Nephron progenitor cell (in vitro differentiated cells): Measurements from ENCODE around the gene KCTD20.

ENCODE experiments used
- DNase-seq: peaks from one replicate; pipeline ENCODE4 v3.0.0; 2021
- H3K27ac Mint-ChIP-seq: 2 replicates; pipeline ENCODE4 v1.8.0; 2021; ENCODE audit warnings: mild to moderate bottlenecking, moderate library complexity, mixed read lengths
- H3K27me3 Mint-ChIP-seq: 2 replicates; pipeline ENCODE4 v1.8.0; 2021; ENCODE audit warnings: mild to moderate bottlenecking, low read depth, mixed read lengths; ENCODE audit not compliant: poor library complexity
- H3K36me3 Mint-ChIP-seq: 2 replicates; pipeline ENCODE4 v1.8.0; 2021; ENCODE audit warnings: low read depth, mixed read lengths
- H3K4me1 Mint-ChIP-seq: 2 replicates; pipeline ENCODE4 v1.8.0; 2021; ENCODE audit warnings: mixed read lengths
- H3K4me3 Mint-ChIP-seq: 2 replicates; pipeline ENCODE4 v1.8.0; 2021; ENCODE audit warnings: mild to moderate bottlenecking, moderate library complexity, mixed read lengths
- H3K9me3 Mint-ChIP-seq: 2 replicates; pipeline ENCODE4 v1.8.0; 2021; ENCODE audit warnings: mild to moderate bottlenecking, moderate library complexity, mixed read lengths
- TF ChIP-seq, protein P1 (sequence below): fragments of 200-600 bp; sonication (generic); IDR thresholded peaks from 2 replicates; pipeline ENCODE4 v1.5.0; 2021; ENCODE audit warnings: antibody characterized with exemption

The KCTD20 gene

DNA sequence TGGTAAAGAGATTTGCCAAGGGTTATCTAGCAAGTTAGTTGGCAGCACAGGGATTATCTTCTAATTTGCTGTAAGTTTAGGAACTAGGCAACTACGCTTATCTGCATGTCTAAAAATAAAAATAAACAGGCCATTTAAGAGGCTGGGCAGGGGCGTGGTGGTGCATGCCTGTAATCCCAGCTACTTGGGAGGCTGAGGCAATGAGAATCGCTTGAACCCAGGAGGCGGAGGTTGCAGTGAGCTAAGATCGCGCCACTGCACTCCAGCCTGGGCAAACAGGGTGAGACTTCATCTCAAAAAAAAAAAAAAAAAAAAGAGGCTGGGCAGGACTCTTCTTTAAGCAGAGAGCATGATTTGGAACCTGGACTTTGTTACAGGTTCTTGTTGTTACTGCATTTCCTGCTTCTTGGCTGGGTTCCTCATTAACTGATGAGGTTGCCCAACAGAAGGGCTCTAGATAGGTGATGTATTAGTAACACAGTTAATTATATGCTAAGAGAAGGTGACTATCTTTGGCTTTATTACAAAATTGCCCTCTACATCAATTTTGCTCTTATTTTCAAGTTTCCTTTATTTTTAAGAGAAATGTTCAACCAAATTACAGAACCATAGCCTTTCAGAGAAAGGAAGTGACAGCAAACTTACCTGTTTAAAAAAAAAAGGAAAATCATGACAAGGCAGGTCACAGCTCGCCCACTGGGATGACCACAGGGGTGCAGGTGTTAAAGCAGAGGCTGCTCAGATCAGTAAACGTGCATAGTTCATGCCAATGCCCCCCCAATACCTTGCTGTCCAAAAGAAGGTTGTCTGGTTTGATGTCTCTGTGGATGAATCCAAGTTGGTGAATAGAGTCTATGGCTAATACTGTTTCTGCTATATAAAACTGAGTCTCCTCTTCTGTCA is 72.0 kb downstream of the KCTD20 start:
- peaks cover 8% of the 10 kb centered on the region for H3K9me3 Mint-ChIP-seq
- peaks cover 67% of the 10 kb centered on the region for H3K36me3 Mint-ChIP-seq
- no peaks in the 10 kb centered on the region for H3K27me3 Mint-ChIP-seq
- TF ChIP-seq, protein P1, sequence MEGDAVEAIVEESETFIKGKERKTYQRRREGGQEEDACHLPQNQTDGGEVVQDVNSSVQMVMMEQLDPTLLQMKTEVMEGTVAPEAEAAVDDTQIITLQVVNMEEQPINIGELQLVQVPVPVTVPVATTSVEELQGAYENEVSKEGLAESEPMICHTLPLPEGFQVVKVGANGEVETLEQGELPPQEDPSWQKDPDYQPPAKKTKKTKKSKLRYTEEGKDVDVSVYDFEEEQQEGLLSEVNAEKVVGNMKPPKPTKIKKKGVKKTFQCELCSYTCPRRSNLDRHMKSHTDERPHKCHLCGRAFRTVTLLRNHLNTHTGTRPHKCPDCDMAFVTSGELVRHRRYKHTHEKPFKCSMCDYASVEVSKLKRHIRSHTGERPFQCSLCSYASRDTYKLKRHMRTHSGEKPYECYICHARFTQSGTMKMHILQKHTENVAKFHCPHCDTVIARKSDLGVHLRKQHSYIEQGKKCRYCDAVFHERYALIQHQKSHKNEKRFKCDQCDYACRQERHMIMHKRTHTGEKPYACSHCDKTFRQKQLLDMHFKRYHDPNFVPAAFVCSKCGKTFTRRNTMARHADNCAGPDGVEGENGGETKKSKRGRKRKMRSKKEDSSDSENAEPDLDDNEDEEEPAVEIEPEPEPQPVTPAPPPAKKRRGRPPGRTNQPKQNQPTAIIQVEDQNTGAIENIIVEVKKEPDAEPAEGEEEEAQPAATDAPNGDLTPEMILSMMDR: no peak
- no peak for DNase-seq
- no peaks in the 10 kb centered on the region for H3K4me1 Mint-ChIP-seq
- H3K27ac Mint-ChIP-seq: no peak overlapping the region
- H3K4me3 Mint-ChIP-seq: no peak overlapping the region

DNA sequence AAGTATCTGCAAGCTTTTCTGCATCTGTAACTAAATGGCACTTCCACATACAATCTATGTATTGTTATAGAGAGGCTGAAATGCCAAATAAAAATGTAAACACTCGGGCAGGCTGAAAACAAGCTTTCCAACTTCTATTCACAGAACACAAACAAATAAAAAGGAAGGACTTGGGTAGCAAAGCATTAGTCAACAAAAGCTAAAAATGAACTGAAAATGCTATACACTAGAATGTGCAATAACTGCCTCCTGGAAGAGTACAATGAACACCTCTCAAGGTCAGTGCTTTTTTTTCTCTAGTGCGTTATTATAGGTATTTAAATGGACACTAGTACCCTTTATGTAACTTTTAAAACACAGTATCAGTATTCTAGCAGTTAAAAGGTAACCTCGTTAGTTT is 73.0 kb downstream of the KCTD20 start:
- no peaks in the 10 kb centered on the region for H3K4me1 Mint-ChIP-seq
- peaks cover 64% of the 10 kb centered on the region for H3K36me3 Mint-ChIP-seq
- H3K4me3 Mint-ChIP-seq: no peak overlapping the region
- TF ChIP-seq, protein P1: no peak
- no peak for DNase-seq
- H3K27me3 Mint-ChIP-seq: no peaks in the 10 kb centered on the region
- H3K27ac Mint-ChIP-seq: no peak overlapping the region
- H3K9me3 Mint-ChIP-seq: peaks cover 1% of the 10 kb centered on the region

DNA sequence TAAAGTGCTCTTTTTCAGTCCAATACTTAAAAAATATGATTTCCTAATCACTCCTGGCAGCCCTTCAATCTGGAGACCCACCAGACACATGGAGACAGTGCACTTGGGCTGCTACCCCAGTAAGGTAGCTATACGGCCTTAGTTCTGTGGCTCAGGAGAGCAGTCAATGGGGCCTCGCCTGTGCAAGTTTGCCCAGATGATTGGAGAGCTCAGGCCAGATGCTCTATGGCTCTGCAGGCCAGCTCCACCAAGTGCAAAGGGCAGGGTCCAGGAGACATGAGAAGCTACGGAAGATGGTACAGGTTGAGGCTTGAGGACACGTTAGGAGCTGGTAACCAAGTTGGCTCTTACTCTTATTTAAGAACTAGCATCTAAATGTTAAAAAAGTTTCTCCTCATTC is 73.8 kb downstream of the KCTD20 start:
- no peaks in the 10 kb centered on the region for H3K27me3 Mint-ChIP-seq
- TF ChIP-seq, protein P1: no peak
- no peak overlapping the region for H3K4me3 Mint-ChIP-seq
- no peak for DNase-seq
- no peaks in the 10 kb centered on the region for H3K9me3 Mint-ChIP-seq
- peaks cover 61% of the 10 kb centered on the region for H3K36me3 Mint-ChIP-seq
- H3K4me1 Mint-ChIP-seq: no peaks in the 10 kb centered on the region
- no peak overlapping the region for H3K27ac Mint-ChIP-seq

DNA sequence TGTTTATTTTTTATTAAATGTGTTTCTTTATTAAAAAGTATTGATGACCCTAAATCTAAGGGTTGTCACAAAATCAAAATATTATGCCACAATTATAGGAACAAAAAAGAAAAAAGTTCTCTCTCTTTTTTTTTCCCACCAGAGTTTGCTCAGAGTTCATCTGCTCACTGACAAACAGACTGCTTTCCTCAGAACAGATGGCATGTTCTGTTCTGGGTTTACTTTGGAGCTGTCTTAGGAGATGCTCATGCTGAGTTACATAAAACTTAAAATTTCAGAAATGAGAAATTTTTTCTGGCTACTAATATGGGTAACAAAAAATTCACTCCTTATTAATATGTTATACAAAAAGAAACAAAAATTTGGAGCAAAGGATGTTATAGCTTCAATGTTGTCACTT is 74.2 kb downstream of the KCTD20 start:
- TF ChIP-seq, protein P1: no peak
- Mint-ChIP-seq H3K4me3 (no peak overlapping the region), H3K27me3 (no peaks in the 10 kb centered on the region), H3K36me3 (peaks cover 61% of the 10 kb centered on the region), H3K9me3 (no peaks in the 10 kb centered on the region), H3K27ac (no peak overlapping the region), H3K4me1 (no peaks in the 10 kb centered on the region)
- DNase-seq: no peak

DNA sequence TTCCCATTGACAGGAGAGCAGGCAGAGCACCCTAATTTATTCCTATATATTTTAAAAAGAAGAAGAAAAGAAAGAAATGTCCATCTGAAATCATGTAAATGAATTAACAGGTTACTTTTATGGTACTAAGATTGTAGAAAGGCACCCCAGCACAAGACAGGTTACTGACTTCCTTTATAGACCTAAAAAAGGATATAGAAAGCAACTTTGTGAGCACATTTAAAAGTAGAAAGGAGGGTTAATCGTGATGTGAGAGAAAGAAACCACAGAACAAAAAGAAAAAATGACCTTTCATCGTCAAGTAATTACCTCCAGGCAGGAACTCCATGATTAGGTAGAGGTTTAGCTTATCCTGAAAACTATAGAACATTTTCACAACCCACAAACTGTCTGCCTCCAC is 74.6 kb downstream of the KCTD20 start:
- H3K27me3 Mint-ChIP-seq: no peaks in the 10 kb centered on the region
- H3K9me3 Mint-ChIP-seq: no peaks in the 10 kb centered on the region
- H3K27ac Mint-ChIP-seq: no peak overlapping the region
- DNase-seq: no peak
- TF ChIP-seq, protein P1: no peak
- H3K4me3 Mint-ChIP-seq: no peak overlapping the region
- peaks cover 61% of the 10 kb centered on the region for H3K36me3 Mint-ChIP-seq
- no peaks in the 10 kb centered on the region for H3K4me1 Mint-ChIP-seq

DNA sequence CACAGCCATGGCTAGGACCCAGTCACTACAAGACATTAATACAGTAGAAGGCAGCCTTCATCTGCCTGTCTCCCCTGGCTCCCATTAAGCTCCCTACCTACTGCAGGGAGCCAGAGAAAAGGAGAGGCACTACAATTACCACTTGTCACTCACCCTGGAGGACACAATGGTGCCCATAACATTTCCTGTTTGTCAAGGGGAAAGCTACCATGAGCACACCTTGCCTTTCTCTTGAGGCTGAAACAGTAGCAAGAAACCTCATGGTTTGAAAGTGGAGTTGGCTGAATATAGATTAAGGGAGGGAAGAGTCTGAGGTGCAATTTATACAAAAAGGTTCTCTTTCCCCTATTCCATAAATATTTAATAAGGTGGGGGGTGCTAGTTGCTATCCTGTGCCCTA is 76.6 kb downstream of the KCTD20 start:
- TF ChIP-seq, protein P1: no peak

More for the DNA sequence above, 76.6 kb downstream of the KCTD20 start:
- Mint-ChIP-seq H3K27ac (no peak overlapping the region), H3K9me3 (no peaks in the 10 kb centered on the region), H3K4me3 (no peak overlapping the region), H3K4me1 (no peaks in the 10 kb centered on the region), H3K27me3 (no peaks in the 10 kb centered on the region), H3K36me3 (peaks cover 65% of the 10 kb centered on the region)
- DNase-seq: no peak
